Kidney epithelial cell (primary cell): ENCODE data around the gene ING1. TPM values are rescaled to one million over a fixed set of nuclear protein-coding genes. Genes with fewer than 3 reads are reported as not detected.
"Not testable (repeated sequence)": the region's sequence is repeated elsewhere in the genome, so short reads cannot be mapped to it uniquely, and the experiment has no call there.

ENCODE experiments used
- DNase-seq: peaks from one replicate; pipeline ENCODE4 v3.0.0-alpha.2; 2010; ENCODE audit warnings: low read depth
- H3K27me3 ChIP-seq: 2 replicates; pipeline ENCODE4 v1.6.0; 2011; ENCODE audit warnings: low read length; ENCODE audit not compliant: control insufficient read depth, insufficient read depth
- H3K36me3 ChIP-seq: 2 replicates; pipeline ENCODE4 v1.5.1; 2011; ENCODE audit warnings: low read length; ENCODE audit not compliant: control insufficient read depth, insufficient read depth
- H3K4me3 ChIP-seq: 2 replicates; pipeline ENCODE4 v1.5.1; 2011; ENCODE audit warnings: low read depth, mild to moderate bottlenecking, control low read depth, low read length
- CTCF ChIP-seq: IDR thresholded peaks from 2 replicates; pipeline ENCODE4 v1.5.1; 2011; ENCODE audit warnings: mild to moderate bottlenecking, moderate library complexity, low read length, control low read depth, inconsistent platforms; ENCODE audit not compliant: insufficient read depth, poor library complexity, severe bottlenecking
- total RNA-seq: library from RNA; depleted of rRNA; stranded (reverse); fragments of >200 nt; gene quantifications from 2 replicates; pipeline ENCODE4 v1.2.3, GENCODE V29; 2015

Gene ING1
- 12.6 and 14.7 TPM in 2 replicates for total RNA-seq

GRCh38 chr13:110713642-110713952 is at the start of gene ING1:
TSS of gene ING1 (plus strand) at chr13:110713700. CDS start at chr13:110714150, 450 bp downstream.
- Histone ChIP-seq H3K36me3 (no peaks in the 10 kb centered on the region), H3K27me3 (no peaks in the 10 kb centered on the region), H3K4me3 (peak within 1 kb of the TSS; percentile 94)
- DNase-seq: no peak
- no peak for TF ChIP-seq CTCF

GRCh38 chr13:110664041-110664440 is 49.5 kb upstream of the ING1 start:
- DNase-seq: no peak
- no peak for TF ChIP-seq CTCF
- Histone ChIP-seq H3K4me3 (no peak overlapping the region), H3K27me3 (no peaks in the 10 kb centered on the region), H3K36me3 (peaks cover 2% of the 10 kb centered on the region)

- peaks cover 2% of the 10 kb centered on the region for H3K36me3 ChIP-seq
- no peak for DNase-seq
- H3K27me3 ChIP-seq: no peaks in the 10 kb centered on the region
- no peak overlapping the region for H3K4me3 ChIP-seq
- no peak for TF ChIP-seq CTCF
Observed at GRCh38 chr13:110664673-110665072, 48.8 kb upstream of the ING1 start.

DNA sequence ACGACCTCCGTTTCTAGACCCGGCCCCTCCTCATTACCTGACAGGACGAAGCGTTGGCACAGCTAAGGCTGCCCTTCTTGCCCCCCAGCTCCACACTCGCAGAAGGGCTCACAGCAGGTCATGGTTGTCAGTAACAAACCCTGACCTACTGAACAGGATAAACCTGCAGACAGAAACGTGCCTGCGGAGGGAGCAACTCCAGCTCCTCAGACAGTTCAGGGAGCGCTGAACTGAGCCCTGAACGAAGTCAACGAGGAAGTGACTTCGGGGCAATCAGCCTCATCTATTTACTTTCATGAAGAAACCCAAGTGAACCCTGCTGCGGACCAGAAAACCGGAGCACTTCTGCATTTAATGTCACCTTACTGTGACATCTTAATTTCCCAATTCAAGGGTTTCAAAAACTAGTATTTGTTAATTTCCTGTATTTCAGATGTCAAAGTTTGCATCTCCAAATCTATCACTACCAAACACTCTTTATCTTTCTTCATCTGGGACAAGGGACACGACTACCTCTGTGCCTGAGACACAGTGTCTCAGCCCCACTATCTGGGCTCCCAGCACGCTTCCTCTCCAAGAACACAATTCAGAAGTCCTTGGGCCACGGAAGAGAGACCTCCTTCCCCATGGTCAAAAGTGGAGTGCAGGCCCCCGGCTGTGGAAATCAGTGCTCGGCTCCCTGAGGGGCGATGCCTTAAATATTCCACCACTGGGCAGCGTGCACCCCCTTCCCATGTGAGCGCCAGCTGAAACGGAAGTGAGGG is 47.8 kb upstream of the ING1 start:
- Histone ChIP-seq H3K36me3 (peaks cover 2% of the 10 kb centered on the region), H3K4me3 (no peak overlapping the region), H3K27me3 (no peaks in the 10 kb centered on the region)
- TF ChIP-seq CTCF: no peak
- DNase-seq: no peak

GRCh38 chr13:110666255-110666533 is 47.3 kb upstream of the ING1 start:
- H3K36me3 ChIP-seq: peaks cover 2% of the 10 kb centered on the region
- DNase-seq: no peak
- H3K4me3 ChIP-seq: no peak overlapping the region
- no peak for TF ChIP-seq CTCF
- H3K27me3 ChIP-seq: no peaks in the 10 kb centered on the region

DNA sequence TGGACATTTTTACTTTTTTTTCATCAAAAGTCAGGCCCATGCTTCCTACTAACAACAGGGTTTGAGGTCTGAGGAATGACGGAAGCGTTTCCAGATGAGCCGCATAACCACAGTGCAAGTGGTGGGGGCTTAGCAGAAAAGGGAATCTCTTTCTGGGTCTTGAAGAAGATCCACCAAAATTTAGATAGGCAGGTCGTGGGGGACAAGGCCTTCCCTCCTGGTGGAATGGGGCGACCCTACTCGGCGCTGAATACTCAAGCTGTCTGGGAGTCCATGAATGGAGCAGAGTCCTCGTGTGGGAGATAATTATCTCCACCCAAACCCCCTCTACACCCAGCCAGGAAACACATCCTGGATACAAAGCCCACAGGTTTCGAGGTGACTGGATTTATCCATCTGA is 44.5 kb upstream of the ING1 start:
- TF ChIP-seq CTCF: no peak
- Histone ChIP-seq H3K4me3 (no peak overlapping the region), H3K36me3 (no peaks in the 10 kb centered on the region), H3K27me3 (no peaks in the 10 kb centered on the region)
- no peak for DNase-seq

DNA sequence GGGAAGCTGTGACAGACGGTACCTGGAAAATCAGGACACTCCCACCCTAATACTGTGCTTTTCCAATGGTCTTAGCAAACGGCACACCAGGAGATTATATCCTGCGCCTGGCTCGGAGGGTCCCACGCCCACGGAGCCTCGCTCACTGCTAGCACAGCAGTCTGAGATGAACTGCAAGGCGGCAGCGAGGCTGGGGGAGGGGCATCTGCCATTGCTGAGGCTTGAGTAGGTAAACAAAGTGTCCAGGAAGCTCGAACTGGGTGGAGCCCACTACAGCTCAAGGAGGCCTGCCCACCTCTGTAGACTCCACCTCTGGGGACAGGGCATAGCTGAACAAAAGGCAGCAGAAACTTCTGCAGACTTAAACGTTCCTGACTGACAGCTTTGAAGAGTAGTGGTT is 43.7 kb upstream of the ING1 start:
- not testable (repeated sequence) for H3K27me3 ChIP-seq, H3K36me3 ChIP-seq, DNase-seq, H3K4me3 ChIP-seq
